Muscle of back (tissue), 11 donors: ENCODE measurements around the gene CHIT1. TPM values are rescaled to one million over a fixed set of nuclear protein-coding genes. Genes with fewer than 3 reads are reported as not detected.

ENCODE experiments used
- DNase-seq, 3 donors: peaks; one replicate each; pipeline versions ENCODE4 v3.0.0 to v3.0.0-alpha.2; 2013
- polyA plus RNA-seq, 10 donors: library from polyadenylated mRNA; unstranded; fragments of 120-200 nt; gene quantifications; one replicate each; pipeline ENCODE4 v1.2.1, GENCODE V29; 2013; ENCODE audit not compliant: insufficient read length in 10 of 10

Gene CHIT1
- polyA plus RNA-seq, 10 donors = 0.28 to 1.0 (median 0.52) TPM

DNA sequence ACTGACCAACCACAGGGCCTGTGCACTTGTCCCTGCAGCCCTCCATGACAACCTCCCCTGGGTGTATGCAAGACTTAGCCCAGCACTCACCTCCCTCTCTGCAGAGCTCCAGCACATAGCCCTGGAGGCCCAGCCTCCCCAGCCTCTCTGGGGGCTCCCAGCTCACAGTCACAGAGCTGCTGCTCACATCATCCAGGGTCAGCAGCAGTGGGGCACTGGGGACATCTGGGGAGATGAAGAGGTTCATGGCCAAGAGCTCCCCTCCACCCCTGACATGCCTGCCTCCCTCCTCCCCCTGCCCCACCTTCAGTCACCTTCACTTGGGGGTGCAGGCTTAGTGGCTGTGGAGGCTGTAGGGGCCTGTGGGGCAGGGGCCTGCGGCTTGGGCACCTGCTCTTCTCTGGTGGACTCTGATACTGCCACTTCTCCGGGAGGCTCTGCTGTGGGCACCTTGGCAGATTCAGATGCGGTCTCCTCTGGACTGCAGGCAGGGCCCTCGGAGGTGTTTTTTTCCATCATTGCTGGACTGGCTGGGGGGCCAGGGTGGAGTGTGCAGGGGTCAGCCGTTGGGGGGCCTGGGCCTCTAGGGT, 54.1 kb downstream of the CHIT1 start, which contains the start of gene MYBPH:
Gene MYBPH (minus strand): TSS at position 590 of the 590 bp plus-strand sequence. CDS start 71 bp downstream, at position 519.
- DNase-seq = no peak

GRCh38 chr1:203174324-203174985, 55.0 kb downstream of the CHIT1 start:
- no peak for DNase-seq

DNA sequence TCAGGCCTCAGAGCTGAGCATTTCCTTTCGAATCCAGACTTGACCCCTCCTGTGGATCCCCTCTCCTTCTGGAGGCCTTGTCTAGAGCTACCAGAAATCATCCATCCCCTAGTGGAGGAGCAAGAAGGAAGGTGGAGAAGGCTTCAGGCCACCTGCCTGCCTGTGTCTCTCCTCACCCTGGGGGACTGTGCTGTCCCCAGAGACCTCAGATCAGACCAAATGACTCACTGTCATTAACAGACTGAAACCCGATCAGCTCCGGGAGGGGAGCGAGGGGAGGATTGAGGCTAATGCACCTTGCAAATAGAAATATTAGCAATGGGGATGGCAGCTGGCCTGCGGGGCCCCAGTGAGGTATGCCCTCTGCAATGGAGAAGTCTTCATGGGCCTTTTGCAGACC, 55.9 kb downstream of the CHIT1 start:
- peak; percentile 22 to 69 (median 46) for DNase-seq

DNA sequence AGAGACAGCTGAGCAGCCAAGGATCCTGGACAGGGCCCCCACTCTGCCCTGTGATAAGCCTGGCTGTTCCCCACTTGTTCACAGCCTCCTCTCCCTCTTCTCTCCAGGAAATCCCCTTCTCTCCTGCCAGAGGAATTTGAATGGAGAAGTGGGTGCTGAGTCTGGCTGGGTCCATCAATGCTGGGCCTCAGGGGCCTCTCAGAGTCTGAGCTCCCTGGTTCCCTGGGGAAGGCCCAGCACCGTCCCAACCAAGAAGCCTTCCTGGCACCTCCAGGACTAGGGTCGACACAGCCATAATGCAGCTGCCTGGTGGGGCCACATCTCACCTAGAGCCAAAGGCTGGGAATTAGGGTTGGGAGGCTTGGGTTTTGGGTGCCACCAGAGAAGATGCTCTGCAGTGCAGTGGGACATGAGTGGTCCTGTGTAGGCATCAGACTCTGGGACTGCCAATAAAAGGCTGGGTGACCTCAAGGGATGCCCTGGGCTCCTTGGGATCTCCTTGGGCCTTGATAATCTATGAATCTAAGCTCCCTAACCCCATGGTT, 56.4 kb downstream of the CHIT1 start:
- no peak for DNase-seq

GRCh38 chr1:203172184-203173010, 57.1 kb downstream of the CHIT1 start:
- DNase-seq = peak; percentile 49 to 76 (median 60)

GRCh38 chr1:203171341-203172183, 57.9 kb downstream of the CHIT1 start:
- no peak for DNase-seq

GRCh38 chr1:203170625-203171330, 58.7 kb downstream of the CHIT1 start:
- no peak for DNase-seq

GRCh38 chr1:203169770-203170520, 59.5 kb downstream of the CHIT1 start:
- no peak for DNase-seq

DNA sequence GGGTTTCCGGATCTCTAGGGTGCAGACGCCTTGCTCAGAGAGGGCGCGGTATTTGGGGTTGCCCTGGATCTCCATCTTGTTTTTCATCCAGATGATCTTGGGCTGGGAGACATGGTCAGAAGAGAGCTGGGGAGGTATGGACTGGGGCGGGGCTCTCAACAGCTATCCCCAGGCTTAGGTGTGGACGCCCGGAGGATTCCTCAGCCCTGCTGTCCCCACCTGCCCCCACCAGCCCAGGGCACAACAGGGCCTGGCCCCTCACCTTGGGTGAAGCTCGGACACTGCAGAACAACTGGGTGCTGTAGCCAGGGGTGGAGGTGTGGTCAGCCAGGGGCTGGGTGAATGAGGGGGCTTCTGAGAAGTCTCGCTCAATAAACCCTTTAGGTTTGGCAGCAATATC, 60.5 kb downstream of the CHIT1 start:
- DNase-seq = no peak

- no peak for DNase-seq
Observed at GRCh38 chr1:203168256-203168786, 61.2 kb downstream of the CHIT1 start.

GRCh38 chr1:203167913-203168200, 61.6 kb downstream of the CHIT1 start:
- DNase-seq = no peak

DNA sequence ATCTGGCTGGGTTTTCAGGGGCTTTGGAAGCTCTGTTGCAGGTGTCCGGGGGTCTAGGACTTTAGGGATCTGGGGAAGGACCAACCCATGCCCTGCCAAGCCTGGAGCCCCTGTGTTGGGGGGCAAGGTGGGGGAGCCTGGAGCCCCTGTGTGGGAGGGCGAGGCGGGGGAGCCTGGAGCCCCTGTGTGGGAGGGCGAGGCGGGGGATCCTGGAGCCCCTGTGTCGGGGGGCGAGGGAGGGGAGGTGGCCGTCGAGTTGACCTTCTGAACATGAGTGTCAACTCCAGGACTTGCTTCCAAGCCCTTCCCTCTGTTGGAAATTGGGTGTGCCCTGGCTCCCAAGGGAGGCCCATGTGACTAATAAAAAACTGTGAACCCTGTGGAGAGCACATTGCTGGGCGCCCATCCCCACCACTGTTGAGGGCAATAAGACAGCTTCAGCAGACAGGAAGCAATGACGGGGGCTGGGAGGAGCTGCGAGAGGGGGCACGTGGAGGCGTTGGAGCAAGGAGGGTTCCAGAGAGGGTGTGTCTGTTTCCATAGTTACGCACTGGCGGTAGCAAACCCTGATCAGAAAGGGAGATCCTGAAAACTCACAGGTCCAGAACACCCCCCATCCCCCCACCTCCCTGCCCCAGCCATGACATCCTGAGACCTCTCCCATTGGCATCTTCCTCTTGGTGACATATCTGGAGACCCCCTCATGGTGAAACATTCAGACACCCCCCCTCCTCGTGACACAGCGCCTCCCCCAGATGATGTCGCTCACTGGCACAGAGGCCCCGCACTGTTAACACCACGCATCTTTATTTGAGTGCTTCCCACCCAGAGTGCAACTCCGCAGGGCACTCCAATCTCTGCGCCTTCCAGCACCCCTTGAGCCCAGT, 62.2 kb downstream of the CHIT1 start:
- DNase-seq = no peak

- DNase-seq = no peak
Observed at GRCh38 chr1:203166192-203166940, 63.1 kb downstream of the CHIT1 start.

Other genes starting within 250 kb of the CHIT1 start
- 10 to 100 TPM; 35.2 to 50.1 (median 39.5) TPM for gene TMEM183A, start 222.3 kb downstream of the CHIT1 start, polyA plus RNA-seq
- gene PPFIA4, start 203.2 kb downstream of the CHIT1 start, polyA plus RNA-seq = 10 to 100 TPM; 19.9 to 68.4 (median 43.9) TPM
- 100 to 1,000 TPM; 263 to 409 (median 353) TPM for gene MYOG, start 143.7 kb downstream of the CHIT1 start, polyA plus RNA-seq
- 1 to 10 TPM; 1.9 to 7.7 (median 4.5) TPM for gene ADORA1, start 101.9 kb downstream of the CHIT1 start, polyA plus RNA-seq
- gene MYBPH, start 53.8 kb downstream of the CHIT1 start, polyA plus RNA-seq = 100 to 1,000 TPM; 136 to 473 (median 236) TPM
- 1 to 10 TPM in 3 of 10 donors, under 1 TPM in 7; 0.24 to 1.2 (median 0.65) TPM for gene CHI3L1, start 43.0 kb downstream of the CHIT1 start, polyA plus RNA-seq
- gene BTG2, start 75.8 kb upstream of the CHIT1 start, polyA plus RNA-seq = 100 to 1,000 TPM in 5 of 10 donors, 10 to 100 TPM in 5; 41.2 to 218 (median 92.7) TPM
- gene FMOD, start 121.4 kb upstream of the CHIT1 start, polyA plus RNA-seq = 100 to 1,000 TPM in 7 of 10 donors, 10 to 100 TPM in 3; 54.6 to 273 (median 164) TPM
- 10 to 100 TPM in 1 of 10 donors, 1 to 10 TPM in 9; 1.3 to 10.5 (median 3.2) TPM for gene PRELP, start 246.1 kb upstream of the CHIT1 start, polyA plus RNA-seq